ENCODE data around the gene PIK3CB.
"Not testable (repeated sequence)": the region's sequence is repeated elsewhere in the genome, so short reads cannot be mapped to it uniquely, and the experiment has no call there.

Gene PIK3CB

GRCh38 chr3:138726946-138727730 is 107.6 kb downstream of the PIK3CB start:
- no peaks in the 10 kb centered on the region for H3K9me3 ChIP-seq
- H3K4me1 ChIP-seq, result no peaks in the 10 kb centered on the region
- intact Hi-C loops (cut with DNase I; ENCODE audit: low total_unique reads), result no loop called here
- no peak for TF ChIP-seq CTCF (IDR thresholded peaks at IDR 0.05)
- H3K27ac ChIP-seq, result no peak overlapping the region
- DNase-seq, result no peak
- H3K4me3 ChIP-seq, result no peak overlapping the region
- H3K27me3 ChIP-seq, result no peaks in the 10 kb centered on the region
- peaks cover 0 to 6% (median 4%) of the 10 kb centered on the region in 3 donors for H3K36me3 ChIP-seq

- H3K27me3 ChIP-seq; DNase-seq; H3K4me3 ChIP-seq; H3K9me3 ChIP-seq; intact Hi-C loops (cut with DNase I; ENCODE audit: low total_unique reads); H3K27ac ChIP-seq; H3K36me3 ChIP-seq; H3K4me1 ChIP-seq: not testable (repeated sequence)
Observed at GRCh38 chr3:138726042-138726441, 108.7 kb downstream of the PIK3CB start.

GRCh38 chr3:138725116-138725515 is 109.6 kb downstream of the PIK3CB start:
- H3K36me3 ChIP-seq, result peaks cover 0 to 4% (median 0%) of the 10 kb centered on the region in 3 donors
- no peak overlapping the region for H3K4me3 ChIP-seq
- DNase-seq, result no peak
- no peaks in the 10 kb centered on the region for H3K4me1 ChIP-seq
- no peak overlapping the region for H3K27ac ChIP-seq
- TF ChIP-seq CTCF (IDR thresholded peaks at IDR 0.05), result no peak
- intact Hi-C loops (cut with DNase I; ENCODE audit: low total_unique reads), result no loop called here
- no peaks in the 10 kb centered on the region for H3K27me3 ChIP-seq
- H3K9me3 ChIP-seq, result no peaks in the 10 kb centered on the region

GRCh38 chr3:138724443-138724842 is 110.3 kb downstream of the PIK3CB start:
- DNase-seq, result no peak
- Histone ChIP-seq H3K36me3 (peaks cover 0 to 4% (median 0%) of the 10 kb centered on the region in 3 donors), H3K27me3 (no peaks in the 10 kb centered on the region), H3K9me3 (no peaks in the 10 kb centered on the region), H3K27ac (no peak overlapping the region), H3K4me3 (no peak overlapping the region), H3K4me1 (no peaks in the 10 kb centered on the region)
- intact Hi-C loops (cut with DNase I; ENCODE audit: low total_unique reads), result no loop called here
- no peak for TF ChIP-seq CTCF (IDR thresholded peaks at IDR 0.05)

- no peak for DNase-seq
- no peak overlapping the region for H3K27ac ChIP-seq
- TF ChIP-seq CTCF (IDR thresholded peaks at IDR 0.05), result no peak
- peaks cover 0 to 4% (median 0%) of the 10 kb centered on the region in 3 donors for H3K36me3 ChIP-seq
- no peak overlapping the region for H3K4me3 ChIP-seq
- intact Hi-C loops (cut with DNase I; ENCODE audit: low total_unique reads), result no loop called here
- H3K4me1 ChIP-seq, result no peaks in the 10 kb centered on the region
- no peaks in the 10 kb centered on the region for H3K9me3 ChIP-seq
- H3K27me3 ChIP-seq, result no peaks in the 10 kb centered on the region
Observed at GRCh38 chr3:138718849-138719248, 115.9 kb downstream of the PIK3CB start.

GRCh38 chr3:138717348-138717747 is 117.4 kb downstream of the PIK3CB start:
- intact Hi-C loops (cut with DNase I; ENCODE audit: low total_unique reads), result no loop called here
- no peaks in the 10 kb centered on the region for H3K4me1 ChIP-seq
- H3K27me3 ChIP-seq, result no peaks in the 10 kb centered on the region
- H3K27ac ChIP-seq, result no peak overlapping the region
- no peak overlapping the region for H3K4me3 ChIP-seq
- no peak for DNase-seq
- H3K36me3 ChIP-seq, result peaks cover 4 to 15% (median 11%) of the 10 kb centered on the region in 3 donors
- no peaks in the 10 kb centered on the region for H3K9me3 ChIP-seq
- TF ChIP-seq CTCF (IDR thresholded peaks at IDR 0.05), result no peak
